Lower leg skin (tissue), 4 donors: ENCODE measurements around the gene LMO1. TPM values are rescaled to one million over a fixed set of nuclear protein-coding genes. Genes with fewer than 3 reads are reported as not detected.
A peak's percentile ranks its signal among the peaks of the same experiment; 100 is the strongest.

ENCODE experiments used
- DNase-seq, 2 donors: peaks; one replicate each; pipeline ENCODE4 v3.0.0-alpha.2; 2019; ENCODE audit warnings: low spot score in 2 of 2
- H3K4me3 ChIP-seq: fragments of 200-600 bp; sonication (generic); 2 replicates; pipeline ENCODE4 v1.5.1; 2017; ENCODE audit warnings: mild to moderate bottlenecking, low read depth; ENCODE audit not compliant: poor library complexity, severe bottlenecking
- POLR2A ChIP-seq, 2 donors: fragments of 450-650 bp; IDR thresholded peaks; one replicate each; pipeline ENCODE4 v1.6.1; 2016 to 2017; ENCODE audit warnings: antibody characterized with exemption in 2 of 2, mild to moderate bottlenecking in 1 of 2, moderate library complexity in 1 of 2
- WGBS, 2 donors: methylation state at CpG; one replicate each; pipeline ENCODE4 v1.1.5; 2018; 5-methylcytosine and 5-hydroxymethylcytosine counted together
- intact Hi-C: fragments of 100-400 bp; cut with DNase I; formaldehyde crosslinking; loops from one replicate; pipeline ENCODE4 v1.15.0; 2023; ENCODE audit warnings: low total_unique reads
- total RNA-seq, 4 donors: library from RNA; depleted of rRNA; stranded (reverse); fragments of >200 nt; gene quantifications; one replicate each; pipeline ENCODE4 v1.1.0, GENCODE V29; 2016
- TF ChIP-seq, protein P1 (sequence below), 3 donors: fragments of 450-650 bp; IDR thresholded peaks; one replicate each; pipeline ENCODE4 v1.5.1; 2016; ENCODE audit warnings: antibody characterized with exemption in 3 of 3, mild to moderate bottlenecking in 3 of 3, moderate library complexity in 2 of 3

LMO1 gene
- total RNA-seq, 4 donors from 2014 or later, result 7.0 to 19.3 (median 8.4) TPM

DNA sequence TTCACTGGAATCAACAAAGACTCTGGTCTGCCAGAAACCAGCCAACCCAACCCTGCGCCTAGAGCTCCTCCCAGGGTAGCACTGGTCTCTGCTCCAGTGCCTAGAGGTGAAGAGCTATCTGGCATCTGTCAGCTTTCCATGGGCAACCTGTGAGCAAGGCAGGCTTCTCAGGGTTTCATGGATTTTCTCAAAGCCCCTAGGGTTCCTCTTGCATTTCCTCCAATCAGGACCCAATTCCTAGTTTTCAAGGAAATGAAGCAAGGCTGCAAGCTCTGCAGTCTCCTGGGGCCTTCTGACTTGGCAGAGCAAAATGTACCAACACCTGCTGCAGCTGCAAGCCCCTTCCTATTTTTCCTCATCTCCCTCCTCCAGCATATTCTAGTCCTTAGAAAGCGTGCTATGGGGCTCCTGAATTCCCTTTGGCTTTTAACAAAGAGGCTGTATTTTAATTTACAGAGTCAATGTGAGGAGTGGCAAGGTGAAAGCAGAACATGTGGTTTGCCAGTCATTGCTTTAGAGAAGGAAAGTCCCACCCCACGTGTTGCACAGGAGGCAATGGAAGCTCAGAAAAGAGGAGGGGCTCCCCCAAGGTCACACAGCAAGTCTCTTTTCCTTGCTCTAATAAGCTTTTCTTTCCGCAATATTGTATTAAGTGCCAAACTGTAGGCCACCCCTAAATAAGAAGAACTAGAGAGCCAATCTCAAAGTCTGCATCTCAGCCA lies 61.9 kb downstream of the LMO1 start:
- WGBS, 2 donors, result 56 to 67% methylated on average over 4 of the region's 4 CpGs
- intact Hi-C loops, result no loop called here
- no peak overlapping the region for H3K4me3 ChIP-seq
- no peak for TF ChIP-seq POLR2A (IDR thresholded peaks at IDR 0.05)
- TF ChIP-seq, protein P1, sequence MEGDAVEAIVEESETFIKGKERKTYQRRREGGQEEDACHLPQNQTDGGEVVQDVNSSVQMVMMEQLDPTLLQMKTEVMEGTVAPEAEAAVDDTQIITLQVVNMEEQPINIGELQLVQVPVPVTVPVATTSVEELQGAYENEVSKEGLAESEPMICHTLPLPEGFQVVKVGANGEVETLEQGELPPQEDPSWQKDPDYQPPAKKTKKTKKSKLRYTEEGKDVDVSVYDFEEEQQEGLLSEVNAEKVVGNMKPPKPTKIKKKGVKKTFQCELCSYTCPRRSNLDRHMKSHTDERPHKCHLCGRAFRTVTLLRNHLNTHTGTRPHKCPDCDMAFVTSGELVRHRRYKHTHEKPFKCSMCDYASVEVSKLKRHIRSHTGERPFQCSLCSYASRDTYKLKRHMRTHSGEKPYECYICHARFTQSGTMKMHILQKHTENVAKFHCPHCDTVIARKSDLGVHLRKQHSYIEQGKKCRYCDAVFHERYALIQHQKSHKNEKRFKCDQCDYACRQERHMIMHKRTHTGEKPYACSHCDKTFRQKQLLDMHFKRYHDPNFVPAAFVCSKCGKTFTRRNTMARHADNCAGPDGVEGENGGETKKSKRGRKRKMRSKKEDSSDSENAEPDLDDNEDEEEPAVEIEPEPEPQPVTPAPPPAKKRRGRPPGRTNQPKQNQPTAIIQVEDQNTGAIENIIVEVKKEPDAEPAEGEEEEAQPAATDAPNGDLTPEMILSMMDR (IDR thresholded peaks at IDR 0.05), result no peak
- DNase-seq, result peak in 1 of 2 donors; percentile 70

DNA sequence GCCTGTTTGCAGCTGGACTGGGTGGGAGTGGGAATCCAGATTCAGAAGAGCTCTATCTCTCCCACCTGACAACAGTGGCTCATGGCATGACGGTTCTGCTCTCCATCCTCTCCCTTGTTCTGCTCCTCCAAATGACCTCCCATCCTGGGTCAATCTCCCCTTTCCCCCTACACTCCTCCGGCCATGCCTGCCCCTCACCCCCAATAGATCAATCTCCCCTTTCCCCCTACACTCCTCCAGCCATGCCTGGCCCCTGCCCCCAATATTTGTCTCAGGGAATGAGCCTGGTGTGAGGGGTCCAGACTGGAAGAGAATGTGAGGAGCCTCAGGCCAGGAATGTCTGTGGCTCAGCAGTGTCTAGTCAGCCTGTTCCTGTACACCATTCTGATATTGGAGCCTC lies 64.0 kb downstream of the LMO1 start:
- intact Hi-C loops, result no loop called here
- peak in 1 of 2 donors; percentile 71 for DNase-seq
- 81 to 92% methylated on average over 2 of the region's 2 CpGs for WGBS, 2 donors
- no peak overlapping the region for H3K4me3 ChIP-seq
- TF ChIP-seq POLR2A (IDR thresholded peaks at IDR 0.05), result no peak
- TF ChIP-seq, protein P1 (IDR thresholded peaks at IDR 0.05), result no peak

- TF ChIP-seq, protein P1 (IDR thresholded peaks at IDR 0.05), result no peak
- no peak for TF ChIP-seq POLR2A (IDR thresholded peaks at IDR 0.05)
- DNase-seq, result no peak
- intact Hi-C loops, result no loop called here
- no peak overlapping the region for H3K4me3 ChIP-seq
Measured at GRCh38 chr11:8196749-8197148, 66.9 kb downstream of the LMO1 start.

DNA sequence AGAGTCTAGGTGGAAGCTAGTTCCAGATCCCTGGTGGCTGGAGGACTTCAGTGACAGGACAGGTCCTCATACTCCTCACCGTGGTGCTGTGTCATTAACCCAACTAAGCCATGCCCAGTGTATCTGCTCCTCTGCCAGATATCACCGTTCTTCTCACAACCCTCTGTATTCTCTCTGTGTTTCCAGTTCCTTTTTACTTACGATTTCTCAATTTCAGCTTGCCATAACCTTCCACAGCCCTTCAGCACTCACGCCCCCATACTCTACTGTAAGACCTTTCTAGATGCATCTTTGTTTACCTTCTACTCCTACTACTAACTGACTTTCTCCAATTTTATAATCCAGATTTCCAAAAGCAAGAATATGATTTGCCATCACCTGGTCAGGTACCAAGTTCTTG lies 68.7 kb downstream of the LMO1 start:
- TF ChIP-seq POLR2A (IDR thresholded peaks at IDR 0.05), result no peak
- TF ChIP-seq, protein P1 (IDR thresholded peaks at IDR 0.05), result no peak
- DNase-seq, result no peak
- H3K4me3 ChIP-seq, result no peak overlapping the region
- intact Hi-C loops, result no loop called here
- WGBS, 2 donors, result 64 to 86% methylated on average over 4 of the region's 4 CpGs

DNA sequence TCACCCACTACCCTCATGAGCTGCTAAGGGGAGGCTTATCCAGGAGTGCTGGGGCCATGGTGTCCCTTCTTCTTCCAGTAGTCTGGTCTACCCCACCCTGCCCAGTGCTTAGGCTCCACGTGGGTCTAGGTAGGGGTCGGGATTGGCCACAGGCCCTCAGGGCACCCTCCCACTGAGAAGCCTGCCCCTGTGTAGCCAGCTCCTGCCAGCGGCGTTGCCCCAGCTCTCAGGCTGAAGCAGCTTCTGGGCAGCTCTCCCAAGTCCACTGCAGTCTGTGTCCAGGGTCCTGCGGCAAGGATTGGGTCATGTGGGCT lies 70.8 kb downstream of the LMO1 start:
- 37 to 48% methylated on average over 3 to 5 of the region's 5 CpGs for WGBS, 2 donors
- DNase-seq, result no peak
- intact Hi-C loops, result no loop called here
- TF ChIP-seq, protein P1 (IDR thresholded peaks at IDR 0.05), result no peak
- no peak for TF ChIP-seq POLR2A (IDR thresholded peaks at IDR 0.05)
- no peak overlapping the region for H3K4me3 ChIP-seq
